Stomach (tissue), 9 donors: Measurements from ENCODE around the gene BCL3. TPM values are rescaled to one million over a fixed set of nuclear protein-coding genes. Genes with fewer than 3 reads are reported as not detected.

Experiments
- DNase-seq, 2 donors: peaks; one replicate each; pipeline versions ENCODE4 v3.0.0 to v3.0.0-alpha.2; 2013 to 2019
- H3K27ac ChIP-seq, 5 donors: fragments of 200-600 bp in 4 of 5; sonication (generic) in 4 of 5; one replicate each; pipeline ENCODE4 v1.5.1; 2013 to 2019; ENCODE audit warnings: mild to moderate bottlenecking in 1 of 5, moderate library complexity in 1 of 5
- H3K27me3 ChIP-seq, 3 donors: fragments of 200-600 bp; sonication (generic); one replicate each; pipeline ENCODE4 v1.5.1; 2017 to 2019; ENCODE audit warnings: mixed run types in 1 of 3
- H3K36me3 ChIP-seq, 4 donors: fragments of 200-600 bp; sonication (generic); 1 replicate in 3 of 4; 2 replicates in 1 of 4; pipeline ENCODE4 v1.5.1; 2016 to 2019
- H3K4me1 ChIP-seq, 4 donors: fragments of 200-600 bp; sonication (generic); one replicate each; pipeline ENCODE4 v1.5.1; 2016 to 2019
- H3K4me3 ChIP-seq, 4 donors: fragments of 200-600 bp; sonication (generic) in 3 of 4; one replicate each; pipeline ENCODE4 v1.5.1; 2016 to 2019; ENCODE audit warnings: mild to moderate bottlenecking in 1 of 4
- H3K9me3 ChIP-seq, 4 donors: fragments of 200-600 bp; sonication (generic); one replicate each; pipeline ENCODE4 v1.5.1; 2016 to 2019
- EP300 ChIP-seq: sonication (generic); formaldehyde crosslinking; IDR thresholded peaks from one replicate; pipeline ENCODE4 v1.6.1; 2017; ENCODE audit warnings: antibody characterized with exemption
- POLR2A ChIP-seq, 4 donors: fragments of 450-650 bp; IDR thresholded peaks; one replicate each; pipeline ENCODE4 v1.6.1; 2016; ENCODE audit warnings: antibody characterized with exemption in 4 of 4, control low read depth in 2 of 4, mild to moderate bottlenecking in 1 of 4, moderate library complexity in 1 of 4
- POLR2AphosphoS5 ChIP-seq, 3 donors: sonication (generic); formaldehyde crosslinking; IDR thresholded peaks; one replicate each; pipeline ENCODE4 v1.6.1; 2016; ENCODE audit warnings: antibody characterized with exemption in 3 of 3
- WGBS, 5 donors: extraction: QIAGEN DNeasy Blood & Tissue Kit in 3 of 5; methylation state at CpG; one replicate each; pipeline versions ENCODE4 v1.1.5 to v1.1.7; 2013 to 2018; 5-methylcytosine and 5-hydroxymethylcytosine counted together
- intact Hi-C: fragments of 100-400 bp; cut with DNase I; formaldehyde crosslinking; loops from one replicate; pipeline ENCODE4 v1.15.1; 2023; ENCODE audit warnings: low total_unique reads
- polyA plus RNA-seq, 3 donors: library from polyadenylated mRNA; stranded (reverse); fragments of 200-250 nt; gene quantifications; one replicate each; pipeline ENCODE4 v1.2.3, GENCODE V29; 2013
- total RNA-seq, 5 donors: library from RNA; depleted of rRNA; stranded (reverse); fragments of >200 nt; gene quantifications; one replicate each; pipeline versions ENCODE4 v1.1.0 to v1.2.3, GENCODE V29; 2014 to 2016
- TF ChIP-seq, protein P1 (sequence below), 7 experiments: fragments of 450-650 bp in 4 of 7; fragments of 200-600 bp in 3 of 7; sonication (generic) in 3 of 7; IDR thresholded peaks; one replicate each; pipeline ENCODE4 v1.5.1; 2016 to 2019; ENCODE audit warnings: antibody characterized with exemption in 7 of 7, control low read depth in 2 of 7, mild to moderate bottlenecking in 1 of 7
- donor health status: healthy with polysubstance abuse.
- donor health status: Bipolar disorder and iron deficiency.
- donor health status: healthy.

Gene BCL3
- total and polyA plus RNA-seq, 8 donors = 4.4 to 322 (median 79.8) TPM

DNA sequence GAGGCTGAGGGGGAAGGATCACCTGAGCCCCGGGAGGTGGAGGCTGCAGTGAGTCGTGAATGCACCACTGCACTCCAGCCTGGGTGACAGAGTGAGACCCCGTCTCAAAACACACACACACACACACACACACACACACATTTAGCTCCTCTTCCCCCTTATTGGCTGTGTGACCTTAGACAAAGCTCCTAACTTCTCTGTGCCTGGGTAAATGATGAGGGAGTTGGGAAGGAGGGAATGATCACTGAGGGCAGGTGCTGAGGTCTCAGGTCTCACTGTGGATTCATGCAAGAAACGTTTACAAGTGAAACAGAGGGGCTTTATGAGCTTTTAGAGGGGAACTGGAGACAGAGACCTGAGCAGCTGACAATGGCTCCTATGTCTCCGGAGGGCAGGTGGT, 16.9 kb upstream of the BCL3 start:
- Histone ChIP-seq H3K4me1 (peaks cover 0 to 29% (median 5%) of the 10 kb centered on the region in 4 donors), H3K27ac (no peak overlapping the region), H3K4me3 (no peak overlapping the region), H3K27me3 (no peaks in the 10 kb centered on the region), H3K36me3 (no peaks in the 10 kb centered on the region), H3K9me3 (no peaks in the 10 kb centered on the region)
- no peak for DNase-seq
- WGBS, 5 donors = 76 to 87% (median 83%) methylated on average over 5 of the region's 5 CpGs
- TF ChIP-seq, protein P1, sequence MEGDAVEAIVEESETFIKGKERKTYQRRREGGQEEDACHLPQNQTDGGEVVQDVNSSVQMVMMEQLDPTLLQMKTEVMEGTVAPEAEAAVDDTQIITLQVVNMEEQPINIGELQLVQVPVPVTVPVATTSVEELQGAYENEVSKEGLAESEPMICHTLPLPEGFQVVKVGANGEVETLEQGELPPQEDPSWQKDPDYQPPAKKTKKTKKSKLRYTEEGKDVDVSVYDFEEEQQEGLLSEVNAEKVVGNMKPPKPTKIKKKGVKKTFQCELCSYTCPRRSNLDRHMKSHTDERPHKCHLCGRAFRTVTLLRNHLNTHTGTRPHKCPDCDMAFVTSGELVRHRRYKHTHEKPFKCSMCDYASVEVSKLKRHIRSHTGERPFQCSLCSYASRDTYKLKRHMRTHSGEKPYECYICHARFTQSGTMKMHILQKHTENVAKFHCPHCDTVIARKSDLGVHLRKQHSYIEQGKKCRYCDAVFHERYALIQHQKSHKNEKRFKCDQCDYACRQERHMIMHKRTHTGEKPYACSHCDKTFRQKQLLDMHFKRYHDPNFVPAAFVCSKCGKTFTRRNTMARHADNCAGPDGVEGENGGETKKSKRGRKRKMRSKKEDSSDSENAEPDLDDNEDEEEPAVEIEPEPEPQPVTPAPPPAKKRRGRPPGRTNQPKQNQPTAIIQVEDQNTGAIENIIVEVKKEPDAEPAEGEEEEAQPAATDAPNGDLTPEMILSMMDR (IDR thresholded peaks at IDR 0.05) = no peak
- TF ChIP-seq POLR2AphosphoS5 (IDR thresholded peaks at IDR 0.05) (no peak), EP300 (no peak), POLR2A (IDR thresholded peaks at IDR 0.05) (no peak)
- intact Hi-C loops = no loop called here

DNA sequence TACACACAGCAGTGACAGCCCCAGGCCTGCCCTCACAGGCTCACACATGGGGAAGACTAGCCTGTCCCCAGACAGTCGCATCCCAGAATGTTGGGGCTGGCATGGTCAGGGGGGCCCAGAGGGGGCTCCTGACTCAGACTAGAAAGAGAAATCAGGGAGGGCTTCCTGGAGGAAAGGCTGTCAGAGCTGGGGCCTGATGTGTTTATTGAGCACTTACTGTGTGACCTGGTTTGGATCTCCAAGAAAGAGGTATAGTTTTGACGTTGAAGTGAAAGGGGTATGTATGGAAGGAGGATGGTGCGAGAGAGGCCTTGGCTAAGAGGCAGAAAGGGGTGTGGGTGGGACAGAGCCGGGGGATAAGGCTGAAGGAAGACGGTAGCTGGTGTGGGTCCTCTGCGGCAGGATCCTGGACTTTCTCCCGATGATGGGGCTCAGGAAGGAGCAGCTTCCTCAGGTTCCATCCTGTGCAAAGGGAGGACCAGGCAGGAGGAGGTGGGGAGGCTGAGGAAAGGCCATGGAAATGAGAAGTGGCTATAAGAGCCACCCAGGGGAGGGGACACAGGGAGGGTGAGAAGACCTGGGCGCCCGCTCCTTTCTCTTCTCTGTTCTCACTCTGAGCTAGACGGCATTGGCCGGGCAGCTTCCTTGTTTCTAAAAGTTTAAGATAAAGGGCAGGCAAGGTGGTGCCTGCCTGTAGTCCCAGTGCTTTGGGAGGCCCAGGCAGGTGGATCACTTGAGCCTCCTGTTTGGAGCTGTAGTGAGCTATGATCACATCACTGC, 16.1 kb upstream of the BCL3 start:
- DNase-seq = no peak
- intact Hi-C loops = no loop called here
- H3K27me3 ChIP-seq = no peaks in the 10 kb centered on the region
- WGBS, 5 donors = 64 to 77% (median 65%) methylated on average over 11 of the region's 11 CpGs
- TF ChIP-seq POLR2AphosphoS5 (IDR thresholded peaks at IDR 0.05) (no peak), POLR2A (IDR thresholded peaks at IDR 0.05) (no peak)
- no peaks in the 10 kb centered on the region for H3K9me3 ChIP-seq
- no peaks in the 10 kb centered on the region for H3K36me3 ChIP-seq
- H3K4me3 ChIP-seq = no peak overlapping the region
- peaks cover 0 to 37% (median 5%) of the 10 kb centered on the region in 4 donors for H3K4me1 ChIP-seq
- peak overlapping the region in 3 of 5 donors; percentile 28 to 44 (median 31) for H3K27ac ChIP-seq

DNA sequence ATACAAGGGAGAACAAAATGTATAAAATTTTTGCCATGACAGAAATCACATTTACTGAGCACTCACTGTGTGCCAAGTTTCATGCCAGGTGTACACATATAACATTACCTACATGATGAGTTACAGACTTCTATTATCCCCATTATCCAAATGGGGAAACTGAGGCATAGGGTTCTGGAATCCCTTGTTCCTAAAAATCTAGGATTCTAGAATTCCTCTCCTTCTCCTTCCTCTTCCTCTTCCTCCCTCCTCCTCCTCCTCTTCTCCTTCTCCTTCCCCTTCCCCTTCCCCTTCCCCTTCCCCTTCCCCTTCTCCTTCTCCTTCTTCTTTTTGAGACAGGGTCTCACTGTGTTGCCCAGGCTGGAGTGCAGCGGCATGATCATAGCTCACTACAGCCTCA, 14.2 kb upstream of the BCL3 start:
- no peaks in the 10 kb centered on the region for H3K36me3 ChIP-seq
- no peak overlapping the region for H3K4me3 ChIP-seq
- H3K4me1 ChIP-seq = peaks cover 9 to 56% (median 20%) of the 10 kb centered on the region in 4 donors
- no peak for DNase-seq
- WGBS, 5 donors = 0 to 46% (median 25%) methylated on average over 1 of the region's 1 CpG
- intact Hi-C loops = no loop called here
- H3K27me3 ChIP-seq = no peaks in the 10 kb centered on the region
- no peaks in the 10 kb centered on the region for H3K9me3 ChIP-seq
- TF ChIP-seq EP300 (no peak), POLR2A (IDR thresholded peaks at IDR 0.05) (no peak), POLR2AphosphoS5 (IDR thresholded peaks at IDR 0.05) (no peak)
- TF ChIP-seq, protein P1 (IDR thresholded peaks at IDR 0.05) = no peak
- H3K27ac ChIP-seq = peak overlapping the region in 4 of 5 donors; percentile 47 to 72 (median 58)

DNA sequence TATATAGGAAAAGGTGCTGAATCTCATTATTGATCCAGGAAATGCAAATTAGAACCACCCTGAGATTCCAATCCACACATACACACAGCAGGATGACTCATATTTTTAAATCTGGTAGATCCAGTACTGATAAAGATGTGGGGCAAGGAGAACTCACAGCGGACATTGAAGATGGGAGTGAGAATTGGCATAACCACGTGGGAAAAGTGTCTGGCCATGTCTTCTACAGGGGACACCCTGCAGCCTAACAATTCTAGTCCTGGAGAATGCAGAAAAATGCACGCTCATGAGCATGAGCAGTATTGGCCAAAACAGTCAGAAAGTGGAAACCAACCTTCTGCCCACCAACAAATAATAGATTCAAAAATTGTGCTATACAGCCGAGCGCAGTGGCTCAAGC, 13.5 kb upstream of the BCL3 start:
- no peaks in the 10 kb centered on the region for H3K36me3 ChIP-seq
- no peaks in the 10 kb centered on the region for H3K9me3 ChIP-seq
- peak in 2 of 3 donors; percentile 6 to 15 for TF ChIP-seq POLR2AphosphoS5 (IDR thresholded peaks at IDR 0.05)
- TF ChIP-seq POLR2A (IDR thresholded peaks at IDR 0.05) = no peak
- TF ChIP-seq, protein P1 (IDR thresholded peaks at IDR 0.05) = no peak
- H3K4me3 ChIP-seq = no peak overlapping the region
- intact Hi-C loops = no loop called here
- peaks cover 9 to 62% (median 25%) of the 10 kb centered on the region in 4 donors for H3K4me1 ChIP-seq
- 59 to 68% (median 64%) methylated on average over 5 of the region's 5 CpGs for WGBS, 5 donors
- peak overlapping the region in 2 of 5 donors; percentile 62 to 72 for H3K27ac ChIP-seq
- no peaks in the 10 kb centered on the region for H3K27me3 ChIP-seq
- DNase-seq = no peak
